ENCODE measurements around the gene SCAMP4.

The SCAMP4 gene

GRCh38 chr19:1961000-1961883 lies 56.0 kb downstream of the SCAMP4 start:
- no peak for DNase-seq

- no peak for DNase-seq
Observed at GRCh38 chr19:1962674-1963073, 57.5 kb downstream of the SCAMP4 start.

GRCh38 chr19:1967087-1967608 lies 61.9 kb downstream of the SCAMP4 start:
- DNase-seq, result no peak

GRCh38 chr19:1968279-1969175 lies 63.3 kb downstream of the SCAMP4 start:
- DNase-seq, result no peak

GRCh38 chr19:1969176-1970002 lies 64.2 kb downstream of the SCAMP4 start:
- DNase-seq, result no peak

GRCh38 chr19:1970003-1970805 lies 65.0 kb downstream of the SCAMP4 start:
- DNase-seq, result no peak

- DNase-seq, result no peak
Observed at GRCh38 chr19:1970806-1971502, 65.8 kb downstream of the SCAMP4 start.

GRCh38 chr19:1974381-1975161 lies 69.4 kb downstream of the SCAMP4 start:
- no peak for DNase-seq

- no peak for DNase-seq
Observed at GRCh38 chr19:1975162-1975480, 69.9 kb downstream of the SCAMP4 start.

Data from suppressor macrophage treated with lipopolysaccharide for 1 hour (primary cell).